NCI-H2196 (cell line): Measurements from ENCODE around the gene APCDD1.

Experiments
- DNase-seq: peaks from one replicate; lab custom pipeline; 2025; ENCODE audit not compliant: unreplicated experiment; lab: John Stamatoyannopoulos, UW

The APCDD1 gene

GRCh38 chr18:10453806-10454680 lies at the start of gene APCDD1:
APCDD1 (plus strand) TSS chr18:10454635; CDS start chr18:10454982, 347 bp downstream.
- DNase-seq: peak; percentile 88

- DNase-seq: no peak
Measured at GRCh38 chr18:10405014-10405493, 49.4 kb upstream of the APCDD1 start.

DNA sequence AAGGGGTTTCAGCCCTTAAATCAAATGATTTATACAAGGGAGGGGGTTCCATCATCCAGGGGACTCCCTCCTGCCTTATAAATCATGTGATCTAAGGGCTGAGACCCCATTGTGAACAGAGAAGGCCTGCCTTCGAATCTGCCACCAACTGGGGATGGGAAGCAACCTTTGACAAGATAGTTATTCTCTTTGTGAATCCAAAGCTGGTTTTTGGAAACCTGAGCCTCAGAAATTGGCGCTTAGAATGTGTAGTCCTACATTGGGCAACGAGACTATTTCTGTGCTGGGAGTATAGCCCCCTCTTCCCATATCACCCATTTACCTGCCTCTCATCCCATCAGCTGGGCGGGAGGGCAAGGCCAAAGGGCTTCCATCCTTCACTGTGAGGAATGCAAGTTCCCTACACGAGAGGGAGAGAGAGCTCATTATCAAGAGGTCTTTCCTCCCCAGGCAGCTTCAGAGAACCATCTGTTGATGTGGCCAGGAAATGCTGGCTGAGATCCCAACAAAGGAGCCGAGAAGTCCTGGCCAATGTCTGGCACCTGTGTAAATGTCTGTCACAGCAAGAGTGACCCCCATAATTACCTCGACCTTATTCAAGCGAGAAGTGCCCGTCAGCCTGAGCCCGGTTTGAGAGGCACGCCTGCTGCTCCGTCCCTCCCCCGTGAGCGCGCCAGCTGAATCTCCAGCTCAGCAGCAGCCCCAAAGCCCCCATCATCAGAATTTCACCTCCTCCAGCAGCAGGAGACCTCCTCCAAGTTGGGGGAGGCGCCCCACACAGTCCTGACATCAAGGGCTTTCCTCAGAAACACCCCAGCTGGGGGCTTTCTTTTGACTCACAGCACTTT lies 48.4 kb upstream of the APCDD1 start:
- peak; percentile 88 for DNase-seq

GRCh38 chr18:10408131-10408530 lies 46.3 kb upstream of the APCDD1 start:
- DNase-seq: no peak

DNA sequence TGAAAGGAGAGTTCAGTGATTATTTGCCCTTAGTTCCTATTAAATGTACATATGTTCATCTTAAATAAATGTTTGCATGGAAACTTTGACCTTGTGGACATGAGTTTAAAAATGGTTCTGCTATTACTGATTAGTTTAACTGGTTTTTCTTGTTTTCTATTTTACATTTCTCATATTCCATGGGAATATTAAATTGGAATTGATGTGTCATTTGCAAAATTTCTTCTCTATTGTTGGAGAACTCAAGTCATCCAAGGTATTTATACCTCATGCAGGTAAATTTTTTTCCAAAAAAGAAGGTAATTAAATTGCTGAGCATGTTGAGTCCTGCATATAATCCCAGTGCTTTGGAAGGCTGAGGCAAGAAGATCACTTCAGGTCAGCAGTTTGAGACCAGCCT lies 45.4 kb upstream of the APCDD1 start:
- no peak for DNase-seq

- DNase-seq: peak; percentile 80
Measured at GRCh38 chr18:10410472-10411308, 43.7 kb upstream of the APCDD1 start.

DNA sequence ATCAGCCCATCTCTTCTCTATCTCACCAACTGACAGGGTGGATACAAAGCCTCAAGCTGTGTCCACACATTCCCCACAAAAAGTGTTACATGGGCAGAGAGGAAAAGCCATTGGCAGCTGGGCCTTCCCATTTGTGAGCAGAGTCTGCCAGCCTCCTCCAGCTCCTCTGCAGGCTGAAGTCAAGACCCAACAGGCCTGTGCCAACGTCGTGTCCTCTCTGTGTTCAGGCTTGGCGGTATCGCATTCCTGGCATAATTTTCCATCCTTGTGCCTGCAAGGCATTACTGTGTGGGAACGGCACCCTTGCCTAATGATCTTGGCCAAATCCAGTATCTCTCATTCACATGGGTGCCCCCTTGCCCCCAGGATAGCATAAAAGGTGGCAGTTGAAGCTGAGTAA lies 41.5 kb upstream of the APCDD1 start:
- DNase-seq: no peak

DNA sequence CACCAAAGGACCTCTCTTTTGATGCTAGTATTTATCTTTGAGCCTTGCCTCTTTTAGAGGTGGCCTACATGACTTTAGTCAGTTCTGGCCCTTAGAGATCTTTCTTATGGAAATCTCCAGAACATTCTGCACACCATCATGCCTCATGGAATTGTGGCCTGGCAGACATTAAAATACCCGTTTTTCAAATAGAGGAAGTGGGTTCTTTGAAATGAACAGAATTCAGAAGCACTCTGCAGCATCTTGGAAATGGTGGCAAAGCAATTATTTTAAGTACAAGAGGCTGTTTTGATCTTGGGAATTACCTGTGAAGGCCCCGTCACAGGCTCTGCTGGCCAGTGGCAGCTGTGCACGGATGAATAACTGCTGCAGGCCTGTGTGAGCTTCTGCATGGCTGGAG lies 40.7 kb upstream of the APCDD1 start:
- no peak for DNase-seq

- DNase-seq: no peak
Measured at GRCh38 chr18:10414293-10414842, 40.1 kb upstream of the APCDD1 start.

DNA sequence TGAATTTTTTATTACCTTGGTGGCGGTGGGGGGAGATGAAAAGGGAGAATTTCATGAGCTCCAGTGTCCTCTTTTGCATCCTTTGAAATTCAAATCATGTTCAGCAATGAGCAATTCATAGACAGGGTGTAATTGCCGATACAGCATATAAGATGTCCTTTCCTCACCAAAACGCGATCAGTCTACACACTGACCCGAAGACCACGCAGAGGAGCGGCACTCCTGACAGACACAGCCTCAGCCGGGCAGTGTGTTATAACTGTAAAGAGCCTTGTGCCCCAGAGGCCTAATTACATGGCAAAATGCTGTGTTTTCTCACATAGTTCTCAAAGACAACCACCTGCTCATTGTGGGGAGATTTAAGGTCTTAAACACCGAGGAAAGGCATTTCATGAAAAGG lies 38.4 kb upstream of the APCDD1 start:
- DNase-seq: no peak

- DNase-seq: no peak
Measured at GRCh38 chr18:10417191-10417590, 37.2 kb upstream of the APCDD1 start.

DNA sequence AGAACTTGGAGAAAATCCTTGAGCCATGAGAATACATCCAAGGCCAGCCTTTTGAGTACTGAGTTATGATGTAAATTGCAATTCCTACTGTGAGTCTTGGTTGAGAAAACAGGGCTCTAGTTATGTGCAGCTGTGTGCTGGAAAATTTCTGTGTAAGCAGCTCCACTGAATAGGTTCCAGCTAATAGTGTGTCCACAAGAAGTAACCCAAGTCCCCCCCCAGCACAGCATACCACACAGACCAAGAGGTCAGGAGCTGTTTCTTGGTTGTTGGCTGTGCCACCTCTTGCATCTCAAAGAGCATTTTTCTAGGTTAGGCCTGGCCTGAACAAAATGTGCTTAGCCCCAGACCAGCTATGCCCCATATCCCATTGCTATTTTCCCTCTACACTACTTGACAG lies 36.8 kb upstream of the APCDD1 start:
- no peak for DNase-seq

DNA sequence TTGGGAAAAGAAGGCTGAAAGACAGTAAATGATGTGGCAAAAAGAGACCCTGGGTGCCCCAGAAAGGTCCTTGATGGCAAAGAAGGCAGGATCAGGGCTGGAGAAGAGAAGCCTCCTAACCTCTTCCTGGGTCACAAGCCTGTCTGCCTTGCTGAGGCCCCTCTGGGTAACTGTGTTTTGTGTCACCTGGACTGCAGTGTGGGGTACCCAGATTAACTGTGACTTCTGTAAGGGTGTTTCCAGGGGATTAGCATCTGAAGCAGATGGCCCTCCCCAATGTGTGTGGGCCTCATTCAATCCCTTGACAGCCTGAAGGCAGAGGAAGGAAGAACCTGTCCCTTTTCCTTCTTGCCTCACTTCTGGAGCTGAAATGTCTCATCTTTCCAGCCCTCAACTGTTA lies 35.6 kb upstream of the APCDD1 start:
- no peak for DNase-seq

DNA sequence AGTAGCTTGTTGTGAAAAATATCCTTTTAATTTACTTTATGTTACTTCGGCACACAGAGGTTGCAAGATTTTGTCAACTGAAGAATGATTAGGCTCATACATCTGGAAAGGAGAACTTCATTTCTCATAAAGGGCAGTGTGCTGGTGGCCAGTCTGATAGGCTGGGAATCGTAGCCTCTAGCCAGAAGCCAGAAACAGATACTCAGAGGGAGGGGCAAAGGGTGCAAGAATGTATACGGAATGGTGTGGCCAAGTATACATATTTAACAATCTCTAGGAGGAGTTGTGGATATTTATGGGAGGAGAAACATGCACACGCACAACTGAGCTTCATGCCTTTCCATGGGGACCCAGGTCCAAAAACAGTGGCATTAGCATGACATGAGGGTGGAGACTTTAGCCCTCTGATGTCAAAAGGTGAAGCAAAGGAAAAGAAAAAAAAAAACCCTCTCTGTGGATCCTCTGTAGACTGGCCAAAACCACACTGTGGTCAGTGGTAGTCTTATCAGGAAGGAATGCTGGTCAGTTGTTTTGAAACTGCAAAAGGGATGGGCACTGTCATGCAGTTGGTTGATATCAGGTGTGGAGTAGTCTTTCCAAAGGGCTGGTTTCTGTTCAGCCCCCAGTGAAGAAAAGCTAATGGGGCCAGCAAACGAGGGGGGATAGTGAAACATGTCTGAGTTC lies 34.9 kb upstream of the APCDD1 start:
- DNase-seq: no peak

GRCh38 chr18:10420561-10421352 lies 33.7 kb upstream of the APCDD1 start:
- no peak for DNase-seq

DNA sequence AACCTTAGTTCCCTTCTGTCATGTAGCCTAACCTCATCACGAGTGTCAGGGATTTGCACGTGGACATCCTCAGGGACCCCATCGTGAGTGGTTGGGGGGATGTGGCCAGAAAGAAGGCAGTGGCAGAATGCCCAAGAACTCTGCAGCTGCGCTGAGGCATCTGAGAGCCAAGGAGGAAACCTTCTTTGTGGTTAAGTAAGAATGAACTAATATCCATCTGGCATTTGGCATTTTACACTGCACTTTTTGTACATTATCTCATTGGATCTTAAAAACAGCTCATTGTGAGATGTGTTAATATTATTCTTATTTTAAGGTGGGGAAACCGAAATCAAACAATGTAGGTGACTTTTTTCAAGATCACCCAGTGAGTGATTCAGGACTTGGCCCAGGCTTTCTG lies 32.6 kb upstream of the APCDD1 start:
- DNase-seq: no peak

- DNase-seq: no peak
Measured at GRCh38 chr18:10422731-10423130, 31.7 kb upstream of the APCDD1 start.

DNA sequence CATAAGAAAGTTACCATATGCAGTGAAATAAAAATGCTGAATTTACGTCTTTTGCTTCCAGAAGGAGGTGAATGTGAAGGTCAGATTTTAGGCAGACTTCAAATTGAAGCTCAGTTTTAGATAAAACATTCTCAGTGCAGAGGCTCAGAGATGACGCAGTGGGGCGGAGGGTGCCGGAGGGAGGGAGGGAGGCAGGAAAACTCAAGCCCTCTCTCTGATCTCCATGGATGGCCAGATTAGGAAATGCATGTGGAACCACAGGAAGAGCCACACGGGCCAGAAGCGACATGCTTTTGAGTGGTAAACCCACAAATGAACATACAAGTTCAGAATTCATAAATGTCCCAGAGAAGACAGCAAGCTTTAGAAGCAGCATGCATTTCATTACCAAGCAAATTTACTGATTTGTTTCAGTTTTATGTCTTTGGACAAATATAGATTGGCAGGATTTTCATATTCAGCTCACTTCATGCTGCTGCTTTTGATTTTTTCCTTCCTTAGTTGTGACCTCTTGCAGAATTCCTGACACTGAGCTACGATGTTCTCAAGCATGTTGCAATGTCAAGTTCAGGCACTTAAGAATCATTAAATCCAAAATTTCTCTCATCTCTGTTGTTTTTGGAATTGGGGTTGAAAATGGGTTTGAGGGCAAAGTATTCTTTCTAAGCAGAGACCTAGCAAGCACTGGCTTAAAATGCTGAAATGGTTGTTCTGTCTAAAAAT lies 29.7 kb upstream of the APCDD1 start:
- DNase-seq: no peak

DNA sequence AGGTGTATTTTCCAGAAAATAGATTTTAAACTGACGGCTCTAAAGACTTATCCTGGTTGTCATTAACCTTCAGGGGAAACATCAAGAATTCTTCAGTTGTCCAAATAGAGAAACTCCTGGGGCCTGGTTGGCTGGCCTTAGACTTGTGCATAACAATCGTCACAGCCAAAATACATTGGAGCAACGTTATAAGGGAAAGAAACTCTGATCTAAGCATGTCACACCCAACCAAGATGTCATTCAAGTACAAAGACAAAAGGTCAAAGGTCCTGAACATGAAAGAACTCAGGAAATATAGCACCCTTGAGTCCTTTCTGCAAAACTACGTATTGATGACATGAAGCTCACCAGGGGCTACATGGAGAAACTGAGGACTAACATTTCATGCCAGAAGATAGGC lies 23.8 kb upstream of the APCDD1 start:
- DNase-seq: no peak
